ENCODE measurements around the gene MMP21.

Gene MMP21

GRCh38 chr10:125774581-125775191, 935 bp downstream of the MMP21 start:
- H3K27ac ChIP-seq: no peak overlapping the region
- no peak overlapping the region for H3K4me3 ChIP-seq (ENCODE audit: low read depth in 1 of 2, low read length in 1 of 2)
- peaks cover 25% of the 10 kb centered on the region for H3K27me3 ChIP-seq
- no peak for TF ChIP-seq CTCF (IDR thresholded peaks at IDR 0.05)
- no peaks in the 10 kb centered on the region for H3K36me3 ChIP-seq
- H3K9me3 ChIP-seq: no peaks in the 10 kb centered on the region
- H3K4me1 ChIP-seq (ENCODE audit: control insufficient read depth in 1 of 2, insufficient read depth in 1 of 2, low read depth in 1 of 2, low read length in 1 of 2): no peaks in the 10 kb centered on the region

- H3K27me3 ChIP-seq: peaks cover 25% of the 10 kb centered on the region
- H3K4me3 ChIP-seq (ENCODE audit: low read depth in 1 of 2, low read length in 1 of 2): no peak overlapping the region
- no peaks in the 10 kb centered on the region for H3K4me1 ChIP-seq (ENCODE audit: control insufficient read depth in 1 of 2, insufficient read depth in 1 of 2, low read depth in 1 of 2, low read length in 1 of 2)
- no peak for TF ChIP-seq CTCF (IDR thresholded peaks at IDR 0.05)
- H3K9me3 ChIP-seq: no peaks in the 10 kb centered on the region
- H3K27ac ChIP-seq: no peak overlapping the region
- peaks cover 6% of the 10 kb centered on the region for H3K36me3 ChIP-seq
These were observed 1.7 kb downstream of the MMP21 start for GRCh38 chr10:125773687-125774543.

- Histone ChIP-seq H3K27me3 (peaks cover 25% of the 10 kb centered on the region), H3K4me3 (ENCODE audit: low read depth in 1 of 2, low read length in 1 of 2) (no peak overlapping the region), H3K27ac (no peak overlapping the region), H3K36me3 (peaks cover 11% of the 10 kb centered on the region), H3K9me3 (no peaks in the 10 kb centered on the region), H3K4me1 (ENCODE audit: control insufficient read depth in 1 of 2, insufficient read depth in 1 of 2, low read depth in 1 of 2, low read length in 1 of 2) (no peaks in the 10 kb centered on the region)
- TF ChIP-seq CTCF (IDR thresholded peaks at IDR 0.05): no peak
These were observed 2.8 kb downstream of the MMP21 start for GRCh38 chr10:125772864-125773180.

- H3K36me3 ChIP-seq: peaks cover 16% of the 10 kb centered on the region
- no peak for TF ChIP-seq CTCF (IDR thresholded peaks at IDR 0.05)
- peaks cover 25% of the 10 kb centered on the region for H3K27me3 ChIP-seq
- no peaks in the 10 kb centered on the region for H3K4me1 ChIP-seq (ENCODE audit: control insufficient read depth in 1 of 2, insufficient read depth in 1 of 2, low read depth in 1 of 2, low read length in 1 of 2)
- H3K9me3 ChIP-seq: no peaks in the 10 kb centered on the region
- no peak overlapping the region for H3K4me3 ChIP-seq (ENCODE audit: low read depth in 1 of 2, low read length in 1 of 2)
- H3K27ac ChIP-seq: no peak overlapping the region
These were observed 3.3 kb downstream of the MMP21 start for GRCh38 chr10:125772112-125772863.

GRCh38 chr10:125770844-125771243, 4.8 kb downstream of the MMP21 start:
- Histone ChIP-seq H3K4me3 (ENCODE audit: low read depth in 1 of 2, low read length in 1 of 2) (no peak overlapping the region), H3K36me3 (peaks cover 23% of the 10 kb centered on the region), H3K27me3 (peaks cover 25% of the 10 kb centered on the region), H3K4me1 (ENCODE audit: control insufficient read depth in 1 of 2, insufficient read depth in 1 of 2, low read depth in 1 of 2, low read length in 1 of 2) (no peaks in the 10 kb centered on the region), H3K27ac (no peak overlapping the region), H3K9me3 (no peaks in the 10 kb centered on the region)
- no peak for TF ChIP-seq CTCF (IDR thresholded peaks at IDR 0.05)
